ENCODE data around the gene PSMC3. TPM values are rescaled to one million over a fixed set of nuclear protein-coding genes. Genes with fewer than 3 reads are reported as not detected.
A peak's percentile ranks its signal among the peaks of the same experiment; 100 is the strongest.

Gene PSMC3
- total and polyA plus RNA-seq, 9 of the 15 experiments (the other 6 are each of a cell fraction or from before 2014, with no cell fraction given), result 44.3 to 324 (median 240) TPM

GRCh38 chr11:47373876-47374719 is 52.1 kb downstream of the PSMC3 start (continued):
- peak; percentile 94 for TF ChIP-seq CTCFL (IDR thresholded peaks at IDR 0.05; ENCODE audit: borderline replicate concordance, insufficient read depth, low read depth, low read length, poor library complexity, severe bottlenecking)
- no peak for TF ChIP-seq THRAP3 (IDR thresholded peaks at IDR 0.05; ENCODE audit: borderline replicate concordance)
- TF ChIP-seq NEUROD1 (IDR thresholded peaks at IDR 0.05; ENCODE audit: borderline replicate concordance, low read depth, low read length, partially characterized antibody), result no peak
- no peak for TF ChIP-seq GATAD2B (IDR thresholded peaks at IDR 0.05; ENCODE audit: borderline replicate concordance)
- no peak for TF ChIP-seq UBTF (IDR thresholded peaks at IDR 0.05; ENCODE audit: borderline replicate concordance in 1 of 2, low read depth in 2 of 2, low read length in 2 of 2)
- peak; percentile 91 for TF ChIP-seq ZBTB7A (IDR thresholded peaks at IDR 0.05; ENCODE audit: borderline replicate concordance, control insufficient read depth, low read depth, low read length)
- peak; percentile 92 for TF ChIP-seq ZNF263 (CRISPR knock-in tag; IDR thresholded peaks at IDR 0.05; ENCODE audit: borderline replicate concordance)
- 0 out of 2 replicates have a peak, but pooled peaks have one; percentile 33 for TF ChIP-seq MYNN (IDR thresholded peaks at IDR 0.05)
- no peak for TF ChIP-seq MYNN (CRISPR knock-in tag; IDR thresholded peaks at IDR 0.05)
- TF ChIP-seq CC2D1A (IDR thresholded peaks at IDR 0.05), result 0 out of 2 replicates have a peak, but pooled peaks have one; percentile 47
- no peak for TF ChIP-seq SIX5 (IDR thresholded peaks at IDR 0.05; ENCODE audit: borderline replicate concordance in 1 of 2, insufficient read depth in 1 of 2, low read depth in 1 of 2, low read length in 2 of 2)
- no peak for TF ChIP-seq TAL1 (IDR thresholded peaks at IDR 0.05)
- TF ChIP-seq ZFX (CRISPR knock-in tag; IDR thresholded peaks at IDR 0.05), result peak; percentile 44; the same call in 1 of the 2 replicates
- no peak for TF ChIP-seq TCFL5 (CRISPR knock-in tag; conservative IDR thresholded peaks at IDR 0.05)
- TF ChIP-seq GABPA (tag; conservative IDR thresholded peaks at IDR 0.05; ENCODE audit: low read depth), result no peak
- no peak for TF ChIP-seq POLR2H (tag; IDR thresholded peaks at IDR 0.05; ENCODE audit: low read depth)
- no peak; the same call in 1 of the 2 replicates for TF ChIP-seq GABPB1 (CRISPR knock-in tag; IDR thresholded peaks at IDR 0.05)
- TF ChIP-seq MYC (IDR thresholded peaks at IDR 0.05; ENCODE audit: low read depth, low read length), result peak; percentile 49; the same call in 1 of the 2 replicates
- TF ChIP-seq MYC (CRISPR knock-in tag; IDR thresholded peaks at IDR 0.05; ENCODE audit: borderline replicate concordance, low read depth), result no peak
- no peak for TF ChIP-seq ZNF77 (CRISPR knock-in tag; IDR thresholded peaks at IDR 0.05)
- no peak for TF ChIP-seq PRPF4 (IDR thresholded peaks at IDR 0.05; ENCODE audit: insufficient read depth, low read depth, low read length, poor library complexity, severe bottlenecking)
- TF ChIP-seq ZNF707 (CRISPR knock-in tag; conservative IDR thresholded peaks at IDR 0.05), result no peak
- TF ChIP-seq SRSF3 (IDR thresholded peaks at IDR 0.05; ENCODE audit: insufficient read depth, low read length), result no peak
